Mesenchymal stem cell (in vitro differentiated cells and primary cell): ENCODE results near the gene ZNF579.
"Not testable (repeated sequence)": the region's sequence is repeated elsewhere in the genome, so short reads cannot be mapped to it uniquely, and the experiment has no call there.

Source experiments
- DNase-seq: peaks from one replicate; pipeline ENCODE4 v3.0.0-alpha.2; 2013
- H2AFZ ChIP-seq: one replicate; pipeline ENCODE4 v1.6.1; 2013; ENCODE audit warnings: low read depth, mild to moderate bottlenecking, control low read depth, inconsistent platforms, low read length, moderate library complexity
- H2AK5ac ChIP-seq: 2 replicates; pipeline ENCODE4 v1.6.1; 2013; ENCODE audit warnings: low read length, moderate library complexity, mild to moderate bottlenecking, inconsistent platforms; ENCODE audit not compliant: severe bottlenecking
- H2BK120ac ChIP-seq: one replicate; pipeline ENCODE4 v1.6.1; 2013; ENCODE audit warnings: low read depth, mild to moderate bottlenecking, inconsistent platforms, low read length, moderate library complexity
- H2BK12ac ChIP-seq, 2 experiments: one replicate each; pipeline ENCODE4 v1.6.1; 2013; ENCODE audit warnings: inconsistent platforms in 2 of 2, low read length in 2 of 2, mild to moderate bottlenecking in 2 of 2, moderate library complexity in 2 of 2, control low read depth in 1 of 2
- H2BK15ac ChIP-seq: one replicate; pipeline ENCODE4 v1.6.1; 2013; ENCODE audit warnings: mild to moderate bottlenecking, low read depth, inconsistent platforms; ENCODE audit not compliant: poor library complexity, severe bottlenecking
- H2BK5ac ChIP-seq: 2 replicates; pipeline ENCODE4 v1.6.1; 2013; ENCODE audit warnings: low read depth, mild to moderate bottlenecking, low read length, control low read depth, inconsistent platforms; ENCODE audit not compliant: poor library complexity, severe bottlenecking
- H3K14ac ChIP-seq, 2 experiments: one replicate each; pipeline ENCODE4 v1.6.1; 2013; ENCODE audit warnings: inconsistent platforms in 2 of 2, low read length in 2 of 2, control low read depth in 1 of 2, mild to moderate bottlenecking in 1 of 2, moderate library complexity in 1 of 2
- H3K18ac ChIP-seq, 2 experiments: one replicate each; pipeline ENCODE4 v1.6.1; 2013; ENCODE audit warnings: inconsistent platforms in 2 of 2, low read length in 2 of 2, control low read depth in 1 of 2, low read depth in 1 of 2, mild to moderate bottlenecking in 1 of 2
- H3K23ac ChIP-seq, 2 experiments: one replicate each; pipeline ENCODE4 v1.6.1; 2013; ENCODE audit warnings: inconsistent platforms in 2 of 2, low read length in 2 of 2, mild to moderate bottlenecking in 2 of 2, moderate library complexity in 2 of 2, control low read depth in 1 of 2
- H3K27ac ChIP-seq: 2 replicates; pipeline ENCODE4 v1.5.1; 2013; ENCODE audit warnings: mild to moderate bottlenecking, moderate library complexity, low read length, control low read depth, inconsistent platforms; ENCODE audit not compliant: poor library complexity, severe bottlenecking
- H3K27me3 ChIP-seq, 2 experiments: 2 replicates each; pipeline versions ENCODE4 v1.6.1 to v1.7.0; 2013; ENCODE audit warnings: low read length in 2 of 2, mild to moderate bottlenecking in 2 of 2, moderate library complexity in 2 of 2, control low read depth in 1 of 2, inconsistent platforms in 1 of 2; ENCODE audit not compliant: control insufficient read depth in 1 of 2, insufficient read depth in 1 of 2
- H3K36me3 ChIP-seq, 2 experiments: 2 replicates each; pipeline versions ENCODE4 v1.6.1 to v1.7.0; 2013; ENCODE audit warnings: low read length in 2 of 2, control low read depth in 1 of 2, inconsistent platforms in 1 of 2, low read depth in 1 of 2, mild to moderate bottlenecking in 1 of 2; ENCODE audit not compliant: insufficient read depth in 2 of 2, control insufficient read depth in 1 of 2
- H3K4ac ChIP-seq, 2 experiments: one replicate each; pipeline ENCODE4 v1.6.1; 2013; ENCODE audit warnings: inconsistent platforms in 2 of 2, low read length in 2 of 2, mild to moderate bottlenecking in 2 of 2, moderate library complexity in 2 of 2, control low read depth in 1 of 2, low read depth in 1 of 2
- H3K4me1 ChIP-seq: 2 replicates; pipeline ENCODE4 v1.6.1; 2013; ENCODE audit warnings: low read depth, low read length, control low read depth; ENCODE audit not compliant: control insufficient read depth, insufficient read depth
- H3K4me2 ChIP-seq: 2 replicates; pipeline ENCODE4 v1.6.1; 2013; ENCODE audit warnings: low read length, mild to moderate bottlenecking, inconsistent platforms; ENCODE audit not compliant: poor library complexity, severe bottlenecking
- H3K4me3 ChIP-seq, 2 experiments: 2 replicates each; pipeline versions ENCODE4 v1.5.1 to v1.7.0; 2013; ENCODE audit warnings: low read length in 2 of 2, mild to moderate bottlenecking in 2 of 2, control low read depth in 1 of 2, low read depth in 1 of 2; ENCODE audit not compliant: insufficient read depth in 1 of 2
- H3K79me1 ChIP-seq: replicated peaks from 2 replicates; pipeline ENCODE4 v1.6.1; 2013; ENCODE audit warnings: mild to moderate bottlenecking, control low read depth, low read length, inconsistent platforms; ENCODE audit not compliant: poor library complexity, severe bottlenecking
- H3K9ac ChIP-seq: 2 replicates; pipeline ENCODE4 v1.7.0; 2013; ENCODE audit warnings: mild to moderate bottlenecking, low read length, moderate library complexity
- H3K9me3 ChIP-seq: 2 replicates; pipeline ENCODE4 v1.7.0; 2013; ENCODE audit warnings: mild to moderate bottlenecking, low read length; ENCODE audit not compliant: control insufficient read depth
- H4K8ac ChIP-seq: one replicate; pipeline ENCODE4 v1.6.1; 2013; ENCODE audit warnings: inconsistent platforms, mild to moderate bottlenecking, low read length, moderate library complexity
- H4K91ac ChIP-seq: one replicate; pipeline ENCODE4 v1.6.1; 2013; ENCODE audit warnings: mild to moderate bottlenecking, low read length, inconsistent platforms
- WGBS: methylation state at CpG from one replicate; pipeline ENCODE4 v1.1.7; 2013; ENCODE audit warnings: mixed read lengths; 5-methylcytosine and 5-hydroxymethylcytosine counted together

ZNF579 gene

DNA sequence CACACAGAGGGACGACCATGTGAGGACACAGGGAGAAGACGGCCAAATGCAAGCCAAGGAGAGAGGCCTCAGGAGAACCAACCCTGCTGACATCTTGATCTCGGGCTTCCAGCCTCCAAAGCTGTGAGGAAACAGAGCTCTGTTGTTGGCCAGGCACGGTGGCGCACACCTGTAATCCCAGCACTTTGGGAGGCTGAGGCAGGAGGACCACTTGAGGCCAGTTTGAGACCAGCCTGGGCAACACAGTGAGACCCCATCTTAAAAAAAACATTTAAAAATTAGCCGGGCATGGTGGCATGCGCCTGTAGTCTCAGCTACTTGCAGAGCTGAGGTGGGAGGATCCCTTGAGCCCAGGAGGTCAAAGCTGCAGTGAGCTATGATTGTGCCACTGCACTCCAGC lies 46.4 kb downstream of the ZNF579 start:
- H3K23ac ChIP-seq, H3K14ac ChIP-seq, H3K27me3 ChIP-seq, H3K9ac ChIP-seq, H3K18ac ChIP-seq, H2BK120ac ChIP-seq, H3K4ac ChIP-seq, H3K4me2 ChIP-seq, DNase-seq, H2AFZ ChIP-seq, H4K8ac ChIP-seq, H3K27ac ChIP-seq, H3K36me3 ChIP-seq, H4K91ac ChIP-seq, H2BK15ac ChIP-seq, H3K79me1 ChIP-seq, H3K9me3 ChIP-seq, H2BK12ac ChIP-seq, H3K4me3 ChIP-seq, H2BK5ac ChIP-seq: not testable (repeated sequence)
- H2AK5ac ChIP-seq, result peak overlapping the region; percentile 13
- whole genome bisulfite sequencing, result 90% methylated on average over 7 of the region's 7 CpGs
- H3K4me1 ChIP-seq, result peaks cover 29% of the 10 kb centered on the region

DNA sequence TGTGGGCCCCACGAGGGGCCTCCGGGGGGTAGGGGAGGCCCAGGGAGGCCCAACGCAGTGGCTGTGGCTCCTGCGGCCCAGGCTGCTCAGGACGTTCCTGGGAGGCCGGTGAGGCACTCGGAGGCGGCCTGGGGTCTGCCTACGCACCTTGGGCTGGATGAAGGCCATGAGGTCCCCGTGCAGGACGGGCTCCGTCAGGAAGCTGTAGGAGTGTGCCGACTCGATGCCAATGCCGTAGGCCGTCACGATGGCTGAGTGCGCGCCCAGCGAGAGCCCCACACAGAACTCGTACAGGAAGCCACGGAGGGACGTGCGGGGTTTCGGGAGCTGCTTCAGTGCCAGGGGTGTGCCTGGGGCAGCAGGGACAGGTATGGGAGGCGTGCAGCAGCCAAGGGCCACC lies 49.7 kb downstream of the ZNF579 start:
- Histone ChIP-seq H3K27me3 (peaks cover 0 to 12% of the 10 kb centered on the region in 2 experiments), H3K14ac (no peak overlapping the region), H3K4me1 (peaks cover 33% of the 10 kb centered on the region), H2BK5ac (no peak overlapping the region), H4K8ac (no peak overlapping the region), H3K79me1 (no peaks in the 10 kb centered on the region), H3K36me3 (peaks cover 0 to 7% of the 10 kb centered on the region in 2 experiments), H3K9ac (no peak overlapping the region), H3K18ac (no peak overlapping the region), H3K9me3 (no peaks in the 10 kb centered on the region), H3K23ac (no peak overlapping the region), H2BK12ac (no peak overlapping the region), H3K4me3 (no peak overlapping the region), H4K91ac (no peak overlapping the region), H3K4me2 (no peak overlapping the region), H2BK120ac (no peak overlapping the region), H2AK5ac (no peak overlapping the region), H3K27ac (no peak overlapping the region), H2AFZ (no peak overlapping the region), H3K4ac (no peak overlapping the region), H2BK15ac (no peak overlapping the region)
- WGBS, result 92% methylated on average over 26 of the region's 26 CpGs
- no peak for DNase-seq

DNA sequence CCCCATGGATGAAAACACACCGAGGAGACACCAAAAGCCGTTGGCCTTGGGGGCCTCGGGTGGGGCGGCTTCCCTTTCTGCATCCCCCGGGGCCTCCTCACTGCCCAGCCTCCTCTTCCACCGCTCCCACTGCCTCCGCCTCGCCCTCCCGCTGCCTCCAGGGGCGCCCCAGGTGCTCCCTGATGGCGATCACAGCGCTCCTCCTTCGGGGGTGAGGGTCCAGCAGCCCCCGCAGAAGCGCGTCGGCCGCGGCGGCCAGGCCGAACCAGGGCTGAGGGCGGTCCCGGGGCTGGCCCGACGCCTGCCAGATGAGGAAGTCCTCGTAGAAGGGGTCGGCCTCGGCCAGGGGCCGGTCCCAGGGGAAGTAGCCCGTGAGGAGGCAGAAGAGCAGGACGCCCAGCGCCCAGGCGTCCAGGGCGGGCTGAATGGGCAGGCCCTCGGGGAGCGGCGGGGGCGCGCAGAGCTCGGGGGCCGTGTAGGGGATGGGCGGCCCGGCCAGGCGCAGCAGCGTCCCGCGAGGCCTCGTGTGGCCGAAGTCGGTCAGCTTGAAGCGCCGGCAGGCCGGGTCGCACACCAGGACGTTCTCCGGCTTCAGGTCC lies 50.9 kb downstream of the ZNF579 start:
- DNase-seq, result no peak
- H3K4me3 ChIP-seq, result no peak overlapping the region
- no peak overlapping the region for H2BK5ac ChIP-seq
- H4K8ac ChIP-seq, result no peak overlapping the region
- no peak overlapping the region for H4K91ac ChIP-seq
- no peak overlapping the region for H2BK120ac ChIP-seq
- no peak overlapping the region for H3K23ac ChIP-seq
- H3K27ac ChIP-seq, result no peak overlapping the region
- H3K4ac ChIP-seq, result no peak overlapping the region
- peak overlapping the region; percentile 35 for H2AK5ac ChIP-seq
- H3K79me1 ChIP-seq, result no peaks in the 10 kb centered on the region
- H3K9ac ChIP-seq, result no peak overlapping the region
- H2BK12ac ChIP-seq, result no peak overlapping the region
- H3K4me2 ChIP-seq, result no peak overlapping the region
- H3K36me3 ChIP-seq, result peaks cover 0 to 7% of the 10 kb centered on the region in 2 experiments
- H3K4me1 ChIP-seq, result peaks cover 35% of the 10 kb centered on the region
- H2AFZ ChIP-seq, result no peak overlapping the region
- H3K14ac ChIP-seq, result no peak overlapping the region
- WGBS, result 90% methylated on average over 50 of the region's 56 CpGs
- no peak overlapping the region for H3K18ac ChIP-seq
- no peaks in the 10 kb centered on the region for H3K9me3 ChIP-seq
- H3K27me3 ChIP-seq, result peaks cover 0 to 15% of the 10 kb centered on the region in 2 experiments
- no peak overlapping the region for H2BK15ac ChIP-seq

DNA sequence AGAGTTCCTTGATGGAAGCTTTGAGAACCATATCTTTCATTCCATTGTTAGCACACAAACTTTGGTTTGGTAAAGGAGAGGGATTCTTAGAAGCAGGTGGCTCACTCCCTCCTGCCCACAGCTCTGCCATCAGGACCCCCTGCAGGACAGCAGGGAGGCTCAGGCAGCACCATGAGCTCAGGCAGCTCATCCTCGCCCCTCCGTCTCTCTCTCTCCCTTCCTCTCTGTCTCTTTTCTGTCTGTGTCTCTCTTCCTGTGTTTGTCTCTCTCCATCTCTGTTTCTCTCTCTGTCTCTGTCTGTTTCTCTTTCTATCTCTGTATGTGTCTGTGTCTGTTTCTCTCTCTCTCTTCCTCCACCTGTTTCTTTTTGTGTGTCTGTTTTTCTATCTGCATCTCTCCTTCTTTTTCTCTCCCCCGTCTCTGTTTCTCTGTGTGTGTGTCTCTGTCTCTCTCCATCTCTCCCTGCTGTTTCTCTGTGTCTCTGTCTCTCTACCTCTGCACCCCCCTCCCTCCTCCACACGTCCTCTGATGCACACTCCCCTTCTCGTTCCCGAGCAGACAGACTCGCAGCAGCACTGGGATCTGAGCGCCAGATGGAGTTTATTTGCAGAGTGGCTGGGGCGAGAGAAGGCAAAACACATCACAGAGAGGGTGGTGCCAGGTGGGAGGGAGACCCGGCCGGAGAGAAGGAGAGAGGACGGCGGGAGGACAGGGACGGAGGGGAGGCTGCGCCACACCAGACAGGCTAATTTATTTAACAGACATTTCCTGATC lies 52.4 kb downstream of the ZNF579 start:
- no peak for DNase-seq
- Histone ChIP-seq H3K9me3 (no peaks in the 10 kb centered on the region), H3K4ac (no peak overlapping the region), H3K4me3 (peak overlapping the region in 1 of 2 experiments; percentile 41), H3K79me1 (no peaks in the 10 kb centered on the region), H2BK12ac (no peak overlapping the region), H4K8ac (no peak overlapping the region), H3K18ac (no peak overlapping the region), H2BK15ac (no peak overlapping the region), H4K91ac (no peak overlapping the region), H3K27ac (peak overlapping the region; percentile 78), H3K23ac (no peak overlapping the region), H2BK120ac (no peak overlapping the region), H3K4me1 (peaks cover 35% of the 10 kb centered on the region), H2BK5ac (peak overlapping the region; percentile 20), H3K14ac (no peak overlapping the region), H3K9ac (peak overlapping the region; percentile 45), H2AK5ac (no peak overlapping the region), H3K27me3 (peaks cover 0 to 15% of the 10 kb centered on the region in 2 experiments), H3K4me2 (peak overlapping the region; percentile 59), H3K36me3 (peaks cover 0 to 7% of the 10 kb centered on the region in 2 experiments), H2AFZ (no peak overlapping the region)
- WGBS, result 50% methylated on average over 8 of the region's 15 CpGs
